ENCODE results near the gene SBDS. TPM values are rescaled to one million over a fixed set of nuclear protein-coding genes. Genes with fewer than 3 reads are reported as not detected.

SBDS gene
- total RNA-seq, 1 donor: 78.9 TPM

DNA sequence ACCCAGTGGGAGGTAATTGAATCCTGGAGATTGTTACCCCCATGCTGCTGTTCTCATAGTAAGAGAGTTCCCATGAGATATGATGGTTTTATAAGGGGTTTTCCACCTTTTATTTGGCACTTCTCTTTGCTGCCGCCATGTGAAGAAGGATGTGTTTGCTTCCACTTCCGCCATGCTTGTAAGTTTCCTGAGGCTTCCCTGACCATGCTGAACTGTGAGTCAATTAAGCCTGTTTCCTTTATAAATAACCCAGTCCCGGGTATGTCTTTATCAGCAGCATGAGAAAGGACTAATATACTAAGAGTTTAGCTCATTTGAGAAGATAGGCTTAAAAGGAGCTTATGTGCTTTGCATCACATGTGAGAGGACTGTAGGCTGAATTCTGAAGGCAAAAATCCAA, 45.1 kb downstream of the SBDS start:
- H4K20me1 ChIP-seq (ENCODE audit: insufficient read depth, low read length): peaks cover 3% of the 10 kb centered on the region
- no peak overlapping the region for H2AFZ ChIP-seq (ENCODE audit: low read length)
- peaks cover under 1% of the 10 kb centered on the region for H3K79me2 ChIP-seq (ENCODE audit: insufficient read depth, low read length)
- no peak for DNase-seq (ENCODE audit: insufficient read length, low spot score, missing footprints)
- H3K27me3 ChIP-seq (ENCODE audit: insufficient read depth, low read length): no peaks in the 10 kb centered on the region
- peaks cover 69% of the 10 kb centered on the region for H3K36me3 ChIP-seq (ENCODE audit: insufficient read depth, low read length)
- no peak overlapping the region for H3K4me3 ChIP-seq (ENCODE audit: insufficient read depth, low read length)
- H3K4me1 ChIP-seq (ENCODE audit: insufficient read depth, low read length): peaks cover 6% of the 10 kb centered on the region
- H3K4me2 ChIP-seq (ENCODE audit: insufficient read depth, low read length): no peak overlapping the region
- no peaks in the 10 kb centered on the region for H3K9me3 ChIP-seq (ENCODE audit: low read depth, low read length)
- no peak for TF ChIP-seq CTCF (IDR thresholded peaks at IDR 0.05; ENCODE audit: extremely low read depth, low read depth, low read length)
- peak overlapping the region; percentile 8 for H3K27ac ChIP-seq (ENCODE audit: low read depth, low read length)

- Histone ChIP-seq H3K4me3 (ENCODE audit: insufficient read depth, low read length) (no peak overlapping the region), H3K27ac (ENCODE audit: low read depth, low read length) (no peak overlapping the region), H3K4me1 (ENCODE audit: insufficient read depth, low read length) (peaks cover 6% of the 10 kb centered on the region), H3K36me3 (ENCODE audit: insufficient read depth, low read length) (peaks cover 69% of the 10 kb centered on the region), H3K4me2 (ENCODE audit: insufficient read depth, low read length) (no peak overlapping the region), H3K27me3 (ENCODE audit: insufficient read depth, low read length) (no peaks in the 10 kb centered on the region), H4K20me1 (ENCODE audit: insufficient read depth, low read length) (peaks cover 3% of the 10 kb centered on the region), H3K9me3 (ENCODE audit: low read depth, low read length) (no peaks in the 10 kb centered on the region), H2AFZ (ENCODE audit: low read length) (no peak overlapping the region), H3K79me2 (ENCODE audit: insufficient read depth, low read length) (peaks cover 9% of the 10 kb centered on the region)
- no peak for TF ChIP-seq CTCF (IDR thresholded peaks at IDR 0.05; ENCODE audit: extremely low read depth, low read depth, low read length)
- DNase-seq (ENCODE audit: insufficient read length, low spot score, missing footprints): no peak
Observed at GRCh38 chr7:66948480-66949109, 46.8 kb downstream of the SBDS start.

DNA sequence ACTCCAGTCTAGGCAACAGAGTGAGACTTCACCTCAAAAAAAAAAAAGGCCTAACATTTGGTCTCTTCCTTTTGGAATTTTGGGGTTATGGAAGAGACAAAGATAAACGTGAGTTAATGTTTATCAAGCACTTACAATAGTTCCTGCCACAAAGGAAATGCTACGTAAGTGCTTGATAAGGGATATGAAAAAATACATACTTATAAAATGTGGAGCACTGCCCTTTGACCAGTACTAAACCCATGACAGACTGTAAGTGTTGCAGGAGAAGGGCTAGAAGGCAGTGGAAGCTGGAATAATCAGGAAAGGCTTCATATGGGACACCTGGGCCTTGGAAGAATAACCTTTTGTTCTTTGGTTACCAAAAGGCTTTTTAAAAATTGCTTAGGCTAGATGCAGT, 48.8 kb downstream of the SBDS start:
- Histone ChIP-seq H3K27ac (ENCODE audit: low read depth, low read length) (no peak overlapping the region), H3K27me3 (ENCODE audit: insufficient read depth, low read length) (no peaks in the 10 kb centered on the region), H3K4me2 (ENCODE audit: insufficient read depth, low read length) (no peak overlapping the region), H2AFZ (ENCODE audit: low read length) (no peak overlapping the region), H3K4me3 (ENCODE audit: insufficient read depth, low read length) (no peak overlapping the region), H3K4me1 (ENCODE audit: insufficient read depth, low read length) (no peaks in the 10 kb centered on the region), H3K79me2 (ENCODE audit: insufficient read depth, low read length) (peaks cover 22% of the 10 kb centered on the region), H4K20me1 (ENCODE audit: insufficient read depth, low read length) (no peaks in the 10 kb centered on the region), H3K36me3 (ENCODE audit: insufficient read depth, low read length) (peaks cover 70% of the 10 kb centered on the region), H3K9me3 (ENCODE audit: low read depth, low read length) (no peaks in the 10 kb centered on the region)
- DNase-seq (ENCODE audit: insufficient read length, low spot score, missing footprints): no peak
- TF ChIP-seq CTCF (IDR thresholded peaks at IDR 0.05; ENCODE audit: extremely low read depth, low read depth, low read length): no peak

DNA sequence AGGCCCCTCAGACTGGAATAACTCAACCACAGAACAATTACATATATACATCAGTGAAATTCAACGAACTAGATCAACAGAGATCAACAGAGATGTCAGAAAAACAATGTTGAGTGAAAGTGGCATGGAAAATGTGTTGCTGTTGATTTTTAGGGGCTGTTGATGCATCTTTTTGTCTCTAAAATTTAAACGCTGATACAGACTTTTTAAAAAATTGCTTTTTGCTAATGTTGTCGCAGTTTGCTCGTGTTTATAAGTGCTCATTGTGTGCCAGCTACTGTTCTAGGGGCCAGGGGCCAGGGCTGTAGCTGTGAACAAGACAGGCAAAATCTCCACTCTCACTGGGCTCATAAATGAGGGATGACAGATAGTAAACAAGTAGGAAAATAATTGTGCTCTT, 56.1 kb downstream of the SBDS start:
- Histone ChIP-seq H3K4me1 (ENCODE audit: insufficient read depth, low read length) (no peaks in the 10 kb centered on the region), H3K4me2 (ENCODE audit: insufficient read depth, low read length) (no peak overlapping the region), H2AFZ (ENCODE audit: low read length) (no peak overlapping the region), H3K9me3 (ENCODE audit: low read depth, low read length) (no peaks in the 10 kb centered on the region), H3K27me3 (ENCODE audit: insufficient read depth, low read length) (no peaks in the 10 kb centered on the region), H3K4me3 (ENCODE audit: insufficient read depth, low read length) (no peak overlapping the region), H3K36me3 (ENCODE audit: insufficient read depth, low read length) (peaks cover 32% of the 10 kb centered on the region), H3K27ac (ENCODE audit: low read depth, low read length) (no peak overlapping the region), H3K79me2 (ENCODE audit: insufficient read depth, low read length) (peaks cover 84% of the 10 kb centered on the region), H4K20me1 (ENCODE audit: insufficient read depth, low read length) (peaks cover 39% of the 10 kb centered on the region)
- TF ChIP-seq CTCF (IDR thresholded peaks at IDR 0.05; ENCODE audit: extremely low read depth, low read depth, low read length): no peak
- DNase-seq (ENCODE audit: insufficient read length, low spot score, missing footprints): no peak

Data from osteoblast (primary cell).